Skin epidermis (tissue), 12 donors: ENCODE data around the gene PRAMEF17.
"Not testable (repeated sequence)": the region's sequence is repeated elsewhere in the genome, so short reads cannot be mapped to it uniquely, and the experiment has no call there.

Source experiments
- H3K27ac ChIP-seq, 21 experiments: fragments of 200-600 bp; sonication (generic) in 11 of 21; one replicate each; pipeline ENCODE4 v1.5.0; 2020; ENCODE audit warnings: mild to moderate bottlenecking in 3 of 21, inconsistent platforms in 2 of 21, moderate library complexity in 2 of 21
- H3K4me3 ChIP-seq, 7 experiments: fragments of 200-600 bp; sonication (generic) in 2 of 7; one replicate each; pipeline ENCODE4 v1.5.0; 2020; ENCODE audit warnings: inconsistent platforms in 2 of 7, mild to moderate bottlenecking in 2 of 7, moderate library complexity in 1 of 7

Gene PRAMEF17, protein sequence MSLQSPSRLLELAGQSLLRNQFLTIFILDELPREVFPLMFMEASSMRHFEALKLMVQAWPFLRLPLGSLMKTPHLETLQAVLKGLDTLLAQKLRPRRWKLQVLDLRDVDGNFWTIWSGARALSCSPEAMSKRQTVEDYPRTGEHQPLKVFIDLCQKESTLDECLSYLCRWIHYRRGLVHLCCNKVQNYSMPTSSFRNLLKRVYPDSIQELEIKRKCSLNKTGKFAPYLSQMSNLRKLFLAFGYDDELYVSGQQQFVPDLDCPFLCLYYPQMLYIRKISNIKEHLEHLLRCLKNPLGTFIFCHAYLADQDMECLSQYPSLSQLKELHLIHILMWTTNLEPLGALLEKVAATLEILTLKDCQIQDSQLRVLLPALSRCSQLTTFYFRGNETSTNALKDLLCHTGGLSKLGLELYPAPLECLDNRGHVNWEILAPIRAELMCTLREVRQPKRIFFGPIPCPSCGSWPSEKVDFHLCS

DNA sequence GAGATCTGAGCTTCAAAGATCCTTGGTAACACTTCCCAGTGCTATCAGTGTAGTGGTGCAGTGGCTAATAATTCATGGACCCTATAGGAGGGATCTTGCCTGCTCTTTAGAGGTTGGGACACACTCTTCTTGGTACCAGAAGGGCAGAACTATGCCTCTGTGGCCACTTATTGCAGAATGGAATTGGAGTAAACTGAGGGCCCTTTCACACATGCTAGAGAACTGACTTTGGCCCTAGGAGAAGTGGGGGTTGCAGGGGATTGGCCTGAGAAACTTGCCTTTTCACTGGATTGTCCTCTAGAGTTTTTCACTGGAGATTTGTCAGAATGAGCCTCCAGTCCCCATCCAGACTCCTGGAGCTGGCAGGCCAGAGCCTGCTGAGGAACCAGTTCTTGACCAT is at the start of gene PRAMEF17:
PRAMEF17 (plus strand) TSS at position 301 of the 400 bp plus-strand sequence; CDS start at position 327, 26 bp downstream.
- H3K4me3 ChIP-seq, H3K27ac ChIP-seq: not testable (repeated sequence)

- not testable (repeated sequence) for H3K4me3 ChIP-seq, H3K27ac ChIP-seq
Observed at GRCh38 chr1:13342496-13342895, 46.9 kb upstream of the PRAMEF17 start.

GRCh38 chr1:13347034-13347433 is 42.4 kb upstream of the PRAMEF17 start, which contains the start of gene PRAMEF14:
PRAMEF14 (minus strand) TSS chr1:13347134; CDS start chr1:13345314, 1,820 bp downstream.
- H3K27ac ChIP-seq = not testable (repeated sequence)

DNA sequence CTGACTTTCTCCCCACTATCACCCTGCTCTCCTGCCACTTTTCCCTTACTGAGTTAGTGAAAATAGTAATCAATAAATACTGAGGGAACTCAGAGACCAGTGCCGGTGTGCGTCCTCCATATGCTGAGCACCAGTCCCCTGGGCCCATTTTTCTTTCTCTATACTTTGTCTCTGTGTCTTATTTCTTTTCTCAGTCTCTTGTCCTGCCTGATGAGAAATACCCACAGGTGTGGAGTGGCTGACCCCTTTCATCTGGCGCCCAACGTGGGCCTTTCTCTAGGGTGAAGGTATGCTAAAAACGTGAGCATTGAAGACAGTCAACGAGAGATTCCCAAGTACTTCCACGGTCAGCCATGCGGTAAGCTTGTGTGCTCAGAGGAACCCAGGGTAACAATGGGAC is 36.0 kb upstream of the PRAMEF17 start:
- H3K4me3 ChIP-seq, H3K27ac ChIP-seq: not testable (repeated sequence)

More at GRCh38 chr1:13347034-13347433, 42.4 kb upstream of the PRAMEF17 start, which contains the start of gene PRAMEF14:
- H3K4me3 ChIP-seq = not testable (repeated sequence)

DNA sequence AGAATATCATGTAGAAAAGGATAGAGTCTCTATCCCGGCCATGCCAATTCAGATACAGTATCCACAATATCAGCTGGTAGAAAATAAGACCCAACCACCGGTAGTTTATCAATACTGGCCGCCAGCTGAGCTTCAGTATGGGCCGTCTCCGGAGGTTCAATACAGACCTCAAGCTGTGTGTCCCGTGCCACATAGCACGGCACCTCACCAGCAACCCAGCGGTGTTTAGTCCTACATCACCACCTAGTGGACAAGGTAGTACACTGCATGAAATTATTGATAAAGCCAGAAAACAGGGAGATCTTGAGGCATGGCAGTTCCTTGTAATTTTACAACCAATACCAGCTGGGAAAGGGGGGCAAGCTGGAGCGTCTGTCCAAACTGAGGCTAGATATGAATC is 35.0 kb upstream of the PRAMEF17 start:
- not testable (repeated sequence) for H3K4me3 ChIP-seq, H3K27ac ChIP-seq

- not testable (repeated sequence) for H3K4me3 ChIP-seq, H3K27ac ChIP-seq
Observed at GRCh38 chr1:13356774-13357173, 32.7 kb upstream of the PRAMEF17 start.

GRCh38 chr1:13362364-13362763 is 27.1 kb upstream of the PRAMEF17 start:
- not testable (repeated sequence) for H3K27ac ChIP-seq

GRCh38 chr1:13364928-13365327 is 24.5 kb upstream of the PRAMEF17 start:
- not testable (repeated sequence) for H3K27ac ChIP-seq, H3K4me3 ChIP-seq

More at GRCh38 chr1:13362364-13362763, 27.1 kb upstream of the PRAMEF17 start:
- not testable (repeated sequence) for H3K4me3 ChIP-seq

DNA sequence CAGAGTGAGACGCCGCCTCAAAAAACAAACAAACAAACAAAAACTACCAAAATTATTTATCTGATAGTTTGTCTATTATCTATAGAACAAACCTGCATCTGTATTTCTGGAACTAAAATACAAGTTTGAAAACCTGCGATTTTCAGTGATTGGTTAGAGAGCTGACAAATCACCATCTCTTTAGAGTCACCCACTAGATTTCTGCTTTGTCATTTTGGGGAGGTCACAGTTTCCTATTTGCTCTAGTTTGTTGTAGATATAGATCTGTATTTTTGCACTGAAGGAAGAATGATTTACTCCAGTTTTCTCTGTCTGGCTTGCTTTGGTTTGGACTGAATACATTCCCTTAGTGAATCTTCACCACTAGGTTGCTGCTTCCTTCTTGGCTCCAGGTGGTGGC is 22.9 kb upstream of the PRAMEF17 start:
- not testable (repeated sequence) for H3K27ac ChIP-seq, H3K4me3 ChIP-seq

- H3K4me3 ChIP-seq, H3K27ac ChIP-seq: not testable (repeated sequence)
Observed at GRCh38 chr1:13368544-13368943, 20.9 kb upstream of the PRAMEF17 start.

DNA sequence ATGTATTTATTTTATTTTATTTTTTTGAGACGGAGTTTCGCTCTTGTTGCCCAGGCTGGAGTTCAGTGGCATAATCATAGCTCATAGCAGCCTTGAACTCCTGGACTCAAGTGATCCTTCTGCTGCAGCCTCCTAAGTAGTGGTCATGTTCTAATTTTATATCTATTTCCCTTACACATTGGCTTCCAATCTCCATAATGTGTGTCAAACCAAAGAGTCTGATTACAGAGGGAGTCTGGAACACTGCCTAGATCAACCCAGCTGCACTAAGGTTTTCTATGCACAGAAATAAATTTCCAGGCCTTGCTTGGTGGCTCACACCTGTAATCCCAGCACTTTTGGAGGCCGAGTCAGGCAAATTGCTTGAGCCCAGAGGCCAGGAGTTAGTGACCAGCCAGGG is 10.4 kb upstream of the PRAMEF17 start:
- H3K27ac ChIP-seq = not testable (repeated sequence)

GRCh38 chr1:13380380-13380779 is 9.1 kb upstream of the PRAMEF17 start:
- H3K27ac ChIP-seq, H3K4me3 ChIP-seq: not testable (repeated sequence)

More for the DNA sequence above, 10.4 kb upstream of the PRAMEF17 start:
- not testable (repeated sequence) for H3K4me3 ChIP-seq

- not testable (repeated sequence) for H3K27ac ChIP-seq, H3K4me3 ChIP-seq
Observed at GRCh38 chr1:13393004-13393403, 3.6 kb downstream of the PRAMEF17 start.

DNA sequence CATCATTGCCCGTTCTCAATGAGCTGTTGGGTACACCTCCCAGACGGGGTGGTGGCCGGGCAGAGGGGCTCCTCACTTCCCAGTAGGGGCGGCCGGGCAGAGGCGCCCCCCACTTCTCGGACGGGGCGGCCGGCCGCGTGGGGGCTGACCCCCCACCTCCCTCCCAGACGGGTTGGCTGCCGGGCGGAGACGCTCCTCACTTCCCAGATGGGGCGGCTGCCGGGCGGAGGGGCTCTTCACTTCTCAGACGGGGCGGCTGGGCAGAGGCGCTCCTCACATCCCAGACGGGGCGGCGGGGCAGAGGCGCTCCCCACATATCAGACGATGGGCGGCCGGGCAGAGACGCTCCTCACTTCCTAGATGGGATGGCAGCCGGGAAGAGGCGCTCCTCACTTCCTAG is 5.3 kb downstream of the PRAMEF17 start:
- H3K4me3 ChIP-seq, H3K27ac ChIP-seq: not testable (repeated sequence)

DNA sequence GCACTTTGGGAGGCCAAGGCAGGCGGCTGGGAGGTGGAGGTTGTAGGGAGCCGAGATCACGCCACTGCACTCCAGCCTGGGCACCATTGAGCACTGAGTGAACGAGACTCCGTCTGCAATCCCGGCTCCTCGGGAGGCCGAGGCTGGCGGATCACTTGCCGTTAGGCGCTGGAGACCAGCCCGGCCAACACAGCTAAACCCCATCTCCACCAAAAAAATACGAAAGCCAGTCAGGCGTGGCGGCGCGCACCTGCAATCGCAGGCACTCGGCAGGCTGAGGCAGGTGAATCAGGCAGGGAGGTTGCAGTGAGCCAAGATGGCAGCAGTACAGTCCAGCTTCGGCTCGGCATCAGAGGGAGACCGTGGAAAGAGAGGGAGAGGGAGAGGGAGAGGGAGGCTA is 5.9 kb downstream of the PRAMEF17 start:
- H3K27ac ChIP-seq, H3K4me3 ChIP-seq: not testable (repeated sequence)

GRCh38 chr1:13407811-13408210 is 18.4 kb downstream of the PRAMEF17 start:
- no peak overlapping the region for H3K4me3 ChIP-seq
- H3K27ac ChIP-seq = no peak overlapping the region

DNA sequence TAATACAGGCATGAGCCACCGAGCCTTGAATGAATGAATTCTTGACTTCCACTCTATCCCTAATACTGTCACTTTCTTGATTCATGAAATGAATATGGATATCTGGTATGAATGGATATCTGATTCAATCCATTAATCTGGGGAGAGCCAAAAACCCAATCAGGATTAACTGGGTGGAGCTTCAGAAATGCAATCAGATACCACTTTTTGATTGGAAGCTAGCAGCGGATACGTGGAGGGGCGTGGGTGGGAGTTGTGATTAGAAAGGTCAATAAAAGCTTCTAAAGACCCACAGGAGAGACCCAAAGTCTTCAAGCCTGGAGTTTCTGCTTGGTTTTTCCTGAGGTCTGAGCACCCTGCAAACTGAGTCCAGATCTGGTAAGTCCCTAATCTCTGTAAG is 20.7 kb downstream of the PRAMEF17 start, which contains the start of gene PRAMEF20:
PRAMEF20 (plus strand) TSS at position 301 of the 400 bp plus-strand sequence. CDS start 5,905 bp downstream, outside the sequence.
- H3K4me3 ChIP-seq = not testable (repeated sequence)

DNA sequence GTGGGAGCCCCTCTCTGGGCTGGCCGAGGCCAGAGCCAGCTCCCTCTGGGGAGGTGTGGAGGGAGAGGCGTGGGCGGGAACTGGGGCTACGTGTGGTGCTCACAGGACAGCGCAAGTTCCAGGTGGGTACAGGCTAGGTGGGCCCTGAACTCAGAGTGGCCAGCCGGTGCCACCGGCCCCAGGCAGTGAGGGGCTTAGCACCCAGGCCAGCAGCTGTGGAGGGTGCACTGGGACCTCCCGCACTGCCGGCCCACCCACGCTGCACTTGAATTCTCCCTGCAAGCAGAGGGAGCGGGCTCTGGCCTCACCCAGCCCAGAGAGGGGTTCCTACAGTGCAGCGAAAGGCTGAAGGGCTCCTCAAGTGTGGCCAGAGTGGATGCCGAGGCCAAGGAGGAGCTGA is 41.1 kb downstream of the PRAMEF17 start:
- H3K27ac ChIP-seq = no peak overlapping the region
- no peak overlapping the region for H3K4me3 ChIP-seq

More for the DNA sequence above, 20.7 kb downstream of the PRAMEF17 start, which contains the start of gene PRAMEF20:
- not testable (repeated sequence) for H3K27ac ChIP-seq

DNA sequence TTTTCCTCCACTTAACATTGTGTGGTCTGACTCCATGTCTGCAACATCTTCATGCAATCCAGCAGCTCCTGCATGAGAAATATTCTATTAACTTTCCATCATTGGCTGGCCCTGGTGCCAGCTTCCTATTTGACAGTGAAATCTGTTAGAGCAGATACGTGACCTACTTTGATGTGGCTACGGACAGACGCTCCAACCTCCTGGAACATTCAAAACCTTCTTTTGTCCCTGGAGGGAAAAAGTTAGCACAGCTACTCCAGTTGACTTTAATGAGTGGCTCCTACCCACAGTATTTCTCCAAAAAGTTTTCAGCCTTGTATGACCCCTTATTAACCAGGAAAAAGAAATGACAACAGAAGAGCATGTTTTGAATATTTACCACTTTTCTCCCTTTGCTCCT is 42.8 kb downstream of the PRAMEF17 start:
- H3K4me3 ChIP-seq = no peak overlapping the region
- H3K27ac ChIP-seq = no peak overlapping the region

DNA sequence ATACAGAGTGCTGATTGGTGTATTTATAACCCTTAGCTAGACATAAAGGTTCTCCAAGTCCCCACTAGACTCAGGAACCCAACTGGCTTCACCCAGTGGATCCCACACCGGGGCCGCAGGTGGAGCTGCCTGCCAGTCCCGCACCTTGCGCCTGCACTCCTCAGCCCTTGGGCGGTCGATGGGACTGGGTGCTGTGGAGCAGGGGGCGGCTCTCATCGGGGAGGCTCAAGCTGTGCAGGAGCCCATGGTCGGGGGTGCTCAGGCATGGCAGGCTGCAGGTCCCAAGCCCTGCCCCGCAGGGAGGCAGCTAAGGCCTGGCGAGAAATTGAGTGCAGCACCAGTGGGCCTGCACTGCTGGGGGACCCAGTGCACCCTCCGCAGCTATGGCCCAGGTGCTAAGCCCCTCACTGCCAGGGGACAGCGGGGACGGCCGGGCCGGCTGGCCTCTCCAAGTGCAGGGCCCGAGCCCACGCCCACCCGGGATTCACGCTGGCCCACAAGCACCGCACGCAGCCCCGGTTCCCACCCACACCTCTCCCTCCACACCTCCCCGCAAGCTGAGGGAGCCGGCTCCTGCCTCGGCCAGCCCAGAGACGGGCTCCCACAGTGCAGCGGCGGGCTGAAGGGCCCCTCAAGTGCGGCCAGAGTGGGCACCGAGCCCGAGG is 44.4 kb downstream of the PRAMEF17 start:
- not testable (repeated sequence) for H3K27ac ChIP-seq, H3K4me3 ChIP-seq

GRCh38 chr1:13435458-13435857 is 46.0 kb downstream of the PRAMEF17 start:
- H3K4me3 ChIP-seq = no peak overlapping the region
- H3K27ac ChIP-seq = no peak overlapping the region
